HG03280 (cell line): ENCODE data around the gene VPS13D.

Experiments used
- ATAC-seq: cut with Tn5 transposase; IDR thresholded peaks from one replicate; pipeline ENCODE4 v1.9.1; 2021; ENCODE audit warnings: mild to moderate bottlenecking, moderate library complexity; ENCODE audit not compliant: unreplicated experiment

The VPS13D gene

DNA sequence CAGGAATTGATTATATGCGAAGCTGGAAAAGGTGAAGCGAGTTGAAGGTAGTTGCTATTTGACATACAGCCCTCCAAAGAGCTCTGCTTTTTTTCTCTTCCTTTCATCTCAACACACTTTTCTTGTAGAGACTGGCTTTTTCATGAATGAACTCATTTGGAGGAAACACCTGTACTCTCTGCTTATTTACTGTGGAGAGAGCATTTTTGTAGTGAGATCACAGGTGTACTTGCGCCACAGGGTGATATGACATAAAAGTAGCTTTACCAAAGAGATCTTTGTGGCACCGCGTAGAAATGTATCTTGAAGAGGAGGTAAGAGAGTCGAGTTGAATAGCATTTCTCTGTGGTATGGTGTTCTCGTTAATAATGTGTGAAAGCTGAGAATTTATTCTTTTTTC is 187.6 kb downstream of the VPS13D start:
- no peak for ATAC-seq

DNA sequence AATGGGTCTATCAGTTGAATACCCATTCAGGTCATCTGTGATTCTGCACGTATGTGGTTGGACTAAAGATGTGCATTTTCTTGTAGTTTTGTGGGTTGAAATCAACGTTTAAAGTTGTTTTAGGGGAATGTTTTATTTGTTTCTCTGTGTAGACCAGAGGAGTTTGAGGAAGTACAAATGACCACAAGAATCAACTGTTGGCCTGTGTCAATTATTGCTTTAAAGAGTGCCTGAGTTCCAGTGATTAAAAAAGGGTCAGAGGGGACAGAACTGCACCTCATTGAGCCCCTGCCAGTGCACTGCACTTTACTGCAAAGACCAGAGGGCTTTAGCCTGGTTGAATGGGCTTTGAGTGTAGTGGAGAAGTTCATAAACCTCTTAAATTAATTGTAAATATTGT is 190.3 kb downstream of the VPS13D start:
- no peak for ATAC-seq

DNA sequence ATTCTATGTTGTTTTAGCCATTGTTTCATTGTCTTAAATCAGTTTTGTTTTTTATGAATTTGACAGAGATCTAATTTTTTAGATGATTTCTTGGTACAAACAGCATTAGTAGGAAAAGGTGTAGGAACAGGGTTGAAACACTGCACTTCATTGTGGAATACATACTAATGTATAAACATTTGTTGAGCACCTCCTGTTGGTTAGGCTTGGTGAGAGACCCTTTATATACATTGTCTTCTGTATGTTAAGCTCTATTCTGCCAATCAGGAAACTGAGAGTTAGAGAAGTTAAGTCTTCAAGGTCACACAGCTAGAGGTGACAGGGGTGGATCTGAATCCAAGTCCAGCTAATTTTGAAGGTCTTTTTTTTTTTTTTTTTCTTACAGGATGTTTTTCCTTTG is 192.7 kb downstream of the VPS13D start:
- ATAC-seq, result no peak

DNA sequence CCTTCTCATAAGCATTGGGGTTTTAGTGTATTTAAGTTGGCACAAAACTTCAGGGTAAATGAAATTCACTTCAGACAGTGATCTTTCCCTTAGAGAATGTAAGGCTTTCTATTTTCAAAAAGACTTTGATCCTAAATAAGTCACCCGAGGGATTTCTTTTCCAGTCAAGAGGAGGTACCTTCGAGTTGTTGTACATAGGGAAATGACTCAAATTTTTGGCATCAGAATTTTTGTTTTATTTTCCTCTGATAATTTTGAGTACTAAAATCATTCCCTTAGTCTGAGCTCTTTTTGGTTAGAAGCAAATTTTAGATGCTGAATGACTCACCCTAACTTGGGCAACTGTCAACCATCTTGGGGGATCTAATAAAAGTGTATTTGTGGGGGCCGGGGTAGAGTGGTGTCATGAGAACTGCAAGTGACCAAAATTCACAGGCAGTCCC is 194.3 kb downstream of the VPS13D start:
- no peak for ATAC-seq

DNA sequence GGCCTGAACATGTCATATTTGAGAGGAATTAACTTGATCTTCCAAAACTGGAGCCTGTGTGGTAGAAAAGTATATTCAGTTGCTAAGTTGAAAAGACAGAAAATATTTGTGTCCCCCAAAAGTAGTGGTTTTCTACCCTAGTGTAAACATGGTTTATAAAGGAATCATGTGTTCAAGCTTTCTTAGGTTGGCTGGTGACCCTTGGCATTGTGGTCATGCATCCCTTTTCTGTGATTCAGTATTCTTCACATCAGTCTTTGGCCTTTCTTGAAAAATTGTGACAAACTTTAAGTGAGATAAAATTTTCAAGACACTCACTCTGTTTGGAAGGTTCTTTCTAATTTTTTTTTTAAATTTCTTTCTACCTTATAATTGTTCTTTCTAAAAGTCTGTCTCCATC is 195.0 kb downstream of the VPS13D start:
- no peak for ATAC-seq

DNA sequence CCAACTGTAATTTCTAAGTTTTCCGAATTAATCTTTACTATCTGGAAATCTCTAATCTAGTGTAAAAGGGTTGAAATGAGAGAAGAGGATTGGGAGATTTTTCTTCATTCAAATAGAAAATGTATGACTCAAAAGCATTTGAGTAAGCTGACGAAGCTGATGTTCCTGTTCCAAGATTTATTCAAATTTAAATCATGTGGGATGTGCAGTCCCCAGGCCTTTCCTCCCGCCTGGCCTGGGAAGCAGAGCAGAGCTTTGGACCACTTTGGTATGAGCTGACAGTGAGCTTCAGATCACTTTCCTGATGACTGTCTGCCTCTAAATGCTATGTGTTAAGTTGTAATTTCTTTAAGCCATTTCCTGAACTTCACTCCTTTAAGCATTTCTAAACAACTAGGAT is 196.2 kb downstream of the VPS13D start:
- no peak for ATAC-seq

DNA sequence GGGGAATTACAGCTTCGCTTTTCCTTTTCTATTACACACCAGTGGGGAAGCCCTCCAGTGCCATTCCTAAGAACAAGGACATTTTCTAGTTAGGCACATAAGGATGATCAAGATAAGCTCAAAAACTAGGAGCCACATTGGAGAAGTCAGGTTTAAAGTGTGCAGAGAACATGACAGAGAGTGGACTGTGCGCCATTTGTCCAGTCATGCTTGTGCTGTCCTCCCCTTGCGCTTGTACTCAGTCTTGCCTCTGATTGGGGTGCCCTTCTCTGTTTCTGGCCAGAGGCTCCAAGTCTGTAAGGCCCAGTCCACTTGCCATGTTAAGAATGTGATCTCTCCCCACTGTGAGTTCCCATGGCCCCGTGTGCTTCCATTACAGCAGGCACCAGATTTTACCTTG is 198.5 kb downstream of the VPS13D start:
- no peak for ATAC-seq

DNA sequence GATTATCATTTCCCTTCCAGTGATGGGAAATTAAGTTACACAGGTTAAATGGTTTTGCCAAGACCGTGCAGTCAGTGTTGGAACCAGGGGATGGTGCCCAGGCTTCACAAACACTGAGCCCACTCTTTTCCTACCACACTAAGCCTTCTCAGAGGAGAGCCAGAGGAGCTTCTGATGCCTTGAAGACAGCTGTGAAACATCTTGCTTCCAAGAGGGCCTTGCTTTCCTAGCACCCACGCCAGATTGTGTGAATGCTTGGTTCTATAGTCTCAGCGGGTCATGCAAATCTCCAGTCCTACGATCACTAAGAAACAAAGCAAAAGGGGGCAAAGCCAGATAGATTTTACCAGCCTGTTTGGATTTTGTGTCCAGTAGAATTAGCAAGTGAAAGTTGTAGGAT is 200.7 kb downstream of the VPS13D start:
- no peak for ATAC-seq

DNA sequence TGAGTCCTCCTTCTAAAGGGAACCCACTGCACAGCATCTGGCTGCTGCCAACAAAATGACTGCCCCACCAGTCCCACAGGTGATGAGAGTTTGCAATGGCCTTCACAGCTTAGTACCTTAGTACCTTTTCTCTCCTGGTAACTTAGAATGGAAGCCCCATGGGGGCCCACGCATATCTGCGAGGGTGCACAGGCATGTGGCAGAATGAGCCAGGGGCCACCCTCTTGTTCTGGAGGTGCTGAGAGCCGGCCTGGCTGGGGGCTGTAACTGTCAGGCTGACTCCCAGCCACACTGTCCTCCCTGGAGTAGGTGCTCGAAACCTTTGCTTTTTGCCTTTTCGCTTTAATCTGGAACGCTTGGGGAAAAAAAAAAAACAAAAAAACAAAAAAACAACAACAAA is 203.1 kb downstream of the VPS13D start:
- ATAC-seq, result no peak

DNA sequence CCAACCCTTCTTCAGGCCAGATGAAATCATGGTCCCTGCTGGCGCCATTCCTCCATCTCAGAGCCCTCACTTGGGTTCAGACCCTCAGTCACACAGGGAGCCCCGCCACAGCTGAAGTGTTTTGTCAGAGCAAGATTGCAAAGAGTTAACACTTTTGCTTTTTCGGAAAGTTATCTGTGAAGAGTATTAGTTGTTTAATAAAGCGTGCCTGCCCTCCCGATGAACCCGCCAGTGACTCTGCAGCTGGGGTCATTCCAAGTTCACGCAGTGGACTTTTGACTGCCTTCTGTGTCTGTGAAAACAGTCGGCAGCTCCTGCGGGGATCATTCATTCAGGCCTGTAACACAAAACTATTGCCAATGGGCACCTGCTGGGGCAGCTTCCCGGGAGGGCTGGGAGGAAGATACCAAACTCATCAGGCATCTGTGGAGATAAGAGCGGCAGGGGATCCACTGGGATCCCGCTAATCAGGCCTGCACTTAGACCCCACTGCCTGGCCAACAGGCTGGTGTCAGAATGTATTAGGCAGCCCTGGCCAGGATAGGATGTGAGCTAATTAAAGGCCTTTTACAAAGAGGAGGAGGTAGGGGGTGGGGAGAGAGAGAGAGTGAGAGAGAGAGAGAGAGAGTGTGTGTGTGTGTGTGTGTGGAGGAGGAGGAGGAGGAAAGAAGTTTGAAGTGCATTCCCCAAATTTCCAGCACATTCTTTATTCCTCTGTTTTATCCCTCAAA is 203.7 kb downstream of the VPS13D start:
- ATAC-seq, result no peak

DNA sequence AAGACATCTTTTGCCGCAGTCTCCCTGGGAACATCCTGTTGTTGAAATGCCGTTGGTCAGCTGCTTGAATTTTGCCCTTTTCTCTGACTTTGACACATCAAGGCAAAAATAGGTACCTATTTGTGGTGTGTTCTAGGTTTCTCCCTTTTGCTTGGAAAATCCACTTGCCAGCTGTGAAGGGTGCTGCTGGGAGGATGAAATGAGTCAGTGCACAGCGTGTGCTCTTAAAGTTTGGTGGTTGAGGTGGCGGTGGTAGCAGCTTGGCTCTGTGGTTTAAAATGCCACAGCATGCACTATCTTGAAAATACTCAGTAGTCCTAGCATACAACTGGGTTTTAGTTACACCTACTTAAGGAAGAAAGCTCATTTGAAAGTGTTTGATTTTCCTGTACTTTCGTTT is 204.3 kb downstream of the VPS13D start:
- ATAC-seq, result no peak

DNA sequence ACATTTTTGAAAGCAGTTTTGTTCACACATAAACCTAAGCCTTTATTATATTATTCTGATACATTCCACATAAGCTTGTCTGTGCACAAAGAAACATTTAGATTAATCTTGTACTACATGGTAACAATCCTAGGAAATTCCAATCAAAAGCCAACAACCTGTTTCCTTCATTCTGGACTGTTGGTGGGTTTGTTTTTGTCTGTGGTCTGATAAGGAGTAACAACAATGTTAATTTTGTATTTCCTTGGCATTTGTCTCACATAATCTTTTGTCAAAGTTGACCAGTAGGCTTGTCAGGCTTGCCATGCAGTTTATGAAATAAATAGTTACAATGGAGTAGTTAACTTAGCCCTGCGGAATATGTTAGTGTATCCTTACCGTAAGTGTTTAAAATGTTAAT is 204.9 kb downstream of the VPS13D start:
- no peak for ATAC-seq

DNA sequence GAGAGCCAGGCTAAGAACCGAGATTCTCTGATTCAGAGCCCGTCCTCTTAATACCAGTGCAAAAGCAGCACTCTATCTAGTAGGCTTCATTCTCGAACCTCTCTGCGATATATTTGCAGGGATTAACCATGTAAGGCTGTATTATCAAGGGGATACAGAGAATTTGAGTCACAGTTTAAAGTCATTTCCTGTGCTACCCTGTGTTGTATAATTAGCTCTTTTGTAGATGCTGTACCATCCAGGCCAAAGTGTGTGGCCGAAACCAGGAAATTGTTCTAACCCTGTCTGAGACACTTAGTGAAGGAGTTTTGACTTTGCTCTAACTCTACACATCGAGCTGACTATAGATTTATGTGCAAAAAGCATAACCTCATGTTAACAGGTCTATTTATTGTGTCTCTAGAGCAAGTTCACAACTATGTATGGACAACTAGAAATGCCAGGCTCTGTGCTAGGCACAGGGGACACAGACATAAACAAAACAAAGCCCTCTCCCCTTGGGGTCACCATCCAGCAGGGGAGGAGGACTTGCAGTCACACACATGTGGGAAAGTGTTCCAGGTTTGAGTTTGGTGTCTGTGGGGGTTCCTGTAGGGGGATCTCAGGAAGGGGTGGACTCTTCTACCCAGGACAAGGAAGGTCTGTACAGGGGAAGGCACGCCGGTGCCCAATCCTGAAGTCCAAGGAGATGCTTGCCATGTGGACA is 206.0 kb downstream of the VPS13D start:
- peak; percentile 75 for ATAC-seq

DNA sequence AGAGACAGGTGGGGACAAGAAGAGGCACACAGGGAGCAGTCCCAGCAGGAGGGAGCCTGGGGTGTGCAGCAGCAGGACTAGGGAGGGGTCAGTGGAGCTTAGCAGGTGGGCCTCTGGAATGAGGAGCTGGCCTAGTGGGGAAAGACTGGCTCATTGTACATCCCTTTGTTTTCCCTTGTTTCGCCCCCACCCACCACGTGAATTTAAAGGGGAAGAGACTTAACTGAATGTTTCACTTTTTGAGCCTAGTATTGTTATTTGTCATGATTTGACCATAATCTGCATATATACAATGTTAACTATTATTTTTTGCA is 206.5 kb downstream of the VPS13D start:
- ATAC-seq, result no peak

DNA sequence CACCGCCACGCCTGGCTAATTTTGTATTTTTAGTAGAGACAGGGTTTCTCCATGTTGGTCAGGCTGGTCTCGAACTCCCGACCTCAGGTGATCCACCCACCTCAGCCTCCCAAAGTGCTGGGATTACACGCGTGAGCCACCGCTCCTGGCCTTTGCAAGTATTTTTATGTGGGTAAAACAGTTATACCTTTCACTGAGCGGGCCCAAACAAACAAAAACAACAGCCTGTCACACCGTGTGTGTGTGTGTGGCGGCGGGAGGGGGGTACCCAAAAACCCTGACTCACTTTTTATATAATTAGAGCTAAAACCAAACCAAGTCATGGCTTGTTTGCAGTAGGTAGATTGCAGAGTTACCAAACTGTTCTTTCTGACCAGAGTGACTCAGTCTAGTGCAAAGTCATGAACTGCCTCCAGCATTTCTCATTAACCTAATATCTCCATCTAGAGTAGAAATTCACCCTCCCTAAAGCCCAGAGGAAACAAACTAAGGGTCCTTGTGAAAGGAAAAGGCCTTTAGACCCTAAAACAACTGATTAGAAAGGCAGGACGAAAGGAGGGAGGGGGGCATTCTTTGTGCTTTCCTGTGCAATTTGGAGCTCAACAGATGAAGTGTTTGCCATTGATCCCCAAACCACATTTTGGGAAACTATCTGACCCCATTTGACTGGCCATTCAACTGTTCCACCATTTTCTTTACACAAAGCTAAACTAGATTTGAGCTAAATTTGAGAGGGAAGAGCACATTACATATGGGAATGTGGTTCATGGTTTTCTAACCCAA is 207.2 kb downstream of the VPS13D start:
- ATAC-seq, result no peak

DNA sequence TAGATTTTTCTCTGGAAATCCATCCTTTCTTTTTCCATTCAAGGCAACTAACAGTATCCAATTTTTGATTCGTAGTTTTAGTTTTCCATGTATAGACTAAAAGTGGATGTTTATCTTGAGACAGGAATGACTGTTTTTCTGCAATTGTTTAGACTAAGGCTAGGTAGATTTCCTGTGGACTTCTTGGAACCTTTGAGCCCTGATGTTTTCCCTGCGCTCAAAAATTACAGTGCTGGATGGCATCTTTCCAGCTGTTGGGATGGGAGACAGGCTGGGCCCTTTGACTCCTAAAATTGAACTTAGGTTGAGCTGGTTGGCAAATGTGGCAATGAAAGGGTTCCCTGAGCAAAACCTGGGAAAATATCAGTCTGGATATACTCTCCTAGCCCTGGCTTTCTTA is 207.8 kb downstream of the VPS13D start:
- no peak for ATAC-seq

DNA sequence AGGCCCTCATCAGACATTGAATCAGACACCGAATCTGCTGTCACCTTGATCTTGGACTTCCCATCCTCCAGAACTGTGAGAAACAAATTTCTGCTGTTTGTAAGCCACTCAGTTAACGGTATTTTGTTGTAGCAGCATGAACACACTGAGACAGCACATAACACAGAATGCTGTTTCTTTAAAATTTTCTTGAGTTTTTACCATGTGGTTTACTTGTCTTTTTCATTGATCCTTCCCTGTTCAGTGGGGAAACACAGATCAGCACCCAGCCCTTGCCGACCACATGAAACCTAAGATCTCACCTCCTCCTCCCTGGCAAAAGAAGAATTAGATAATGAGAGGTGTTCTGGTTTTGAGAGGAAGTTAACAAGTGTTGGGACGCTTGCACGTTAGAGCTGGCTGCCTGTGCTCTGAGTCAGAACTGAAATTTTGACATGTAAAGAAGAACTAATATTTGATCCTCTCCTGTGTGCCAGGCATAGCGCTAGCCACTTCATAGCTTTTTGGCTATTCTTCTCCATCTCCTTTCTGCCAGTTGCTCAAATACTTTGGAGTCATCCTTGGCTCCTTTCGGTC is 208.6 kb downstream of the VPS13D start:
- ATAC-seq, result no peak

DNA sequence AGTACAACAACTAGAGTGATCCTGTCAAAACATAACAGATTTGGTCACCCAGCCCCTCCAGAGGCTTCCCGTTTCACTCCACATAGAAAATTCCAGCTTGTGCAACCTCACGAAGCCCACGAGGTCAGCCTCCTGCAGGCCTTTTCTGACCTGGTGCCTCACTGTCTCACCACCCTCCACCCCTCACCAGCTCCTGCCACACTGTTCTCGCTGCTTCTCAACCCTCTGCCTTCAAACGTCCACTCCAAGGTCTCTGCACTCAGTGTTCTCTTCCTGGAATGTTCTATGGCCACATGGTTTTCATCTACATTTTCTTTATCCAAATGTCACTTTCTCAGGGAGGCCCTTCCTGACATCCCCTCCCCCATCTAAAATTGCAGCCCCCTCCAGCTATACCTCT is 209.2 kb downstream of the VPS13D start:
- no peak for ATAC-seq

DNA sequence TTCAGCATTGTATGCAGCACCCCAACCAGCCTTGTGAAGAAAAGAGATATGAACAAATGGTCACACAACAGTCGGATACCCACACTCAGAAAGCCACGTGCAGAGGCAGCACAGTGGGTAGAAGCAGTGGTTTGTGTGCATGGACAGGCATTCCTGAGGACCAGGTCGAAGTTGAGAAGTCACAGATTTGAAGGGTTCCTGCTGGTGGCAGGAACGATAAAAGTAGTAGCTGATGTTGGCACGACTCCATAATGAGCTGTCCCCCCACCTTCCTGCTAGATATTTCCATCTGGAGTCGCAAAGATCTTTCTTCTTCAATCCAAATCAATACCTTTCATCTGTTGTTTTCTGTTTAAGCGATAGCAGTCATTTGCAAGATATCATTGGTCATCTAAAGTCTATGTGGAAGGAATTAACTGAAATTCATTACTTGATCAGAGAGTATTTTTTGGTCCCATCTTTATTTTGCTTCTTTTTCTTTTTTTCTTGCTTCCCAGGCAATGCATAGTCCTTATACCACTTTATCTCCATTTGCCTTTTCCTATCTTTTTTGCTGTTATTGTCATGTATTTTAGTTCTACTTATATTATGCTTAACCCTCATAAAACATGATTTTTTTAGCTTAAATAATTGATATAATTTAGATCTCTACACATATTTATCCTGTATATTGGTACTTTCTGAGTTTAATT is 211.7 kb downstream of the VPS13D start:
- ATAC-seq, result no peak

DNA sequence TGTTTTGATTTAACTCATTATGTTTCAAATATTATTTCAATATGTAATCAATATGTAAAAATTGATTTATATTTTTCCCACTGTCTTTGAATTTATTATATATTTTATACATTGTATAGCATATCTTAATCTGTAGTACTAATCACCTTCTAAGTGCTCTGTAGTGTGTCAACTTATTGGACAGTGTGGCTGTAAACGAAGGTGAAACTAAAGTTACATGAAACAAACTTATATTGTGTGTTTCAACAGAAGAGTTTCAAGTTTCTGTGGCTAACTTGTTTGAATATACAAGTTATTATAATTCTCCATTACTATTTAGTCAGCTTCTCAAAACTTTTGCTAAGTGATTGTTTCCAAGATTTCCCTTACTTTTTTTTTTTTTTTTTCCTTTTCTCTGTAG is 212.4 kb downstream of the VPS13D start:
- ATAC-seq, result no peak

DNA sequence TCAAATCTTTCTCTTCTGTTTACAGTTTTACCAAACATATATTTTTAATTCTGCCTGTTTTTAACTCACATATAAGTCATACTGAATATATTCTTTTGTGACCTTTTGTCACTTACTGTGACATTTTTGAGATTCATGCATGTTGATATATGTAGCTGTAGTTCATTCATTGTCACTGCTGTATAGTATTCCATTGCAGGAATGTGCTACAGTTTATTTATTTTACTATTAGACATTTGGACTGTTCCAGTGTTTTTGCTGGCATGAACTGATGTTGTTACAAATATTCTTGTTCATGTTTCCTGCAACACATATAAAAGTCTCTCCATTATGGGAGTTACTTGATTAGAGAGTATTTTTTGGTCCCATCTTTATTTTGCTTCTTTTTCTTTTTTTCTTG is 213.3 kb downstream of the VPS13D start:
- no peak for ATAC-seq
